ENCODE data around the gene XYLT1. TPM values are rescaled to one million over a fixed set of nuclear protein-coding genes. Genes with fewer than 3 reads are reported as not detected.

Gene XYLT1
- total RNA-seq, 1 donor from 2014 or later = under 0.01 TPM

DNA sequence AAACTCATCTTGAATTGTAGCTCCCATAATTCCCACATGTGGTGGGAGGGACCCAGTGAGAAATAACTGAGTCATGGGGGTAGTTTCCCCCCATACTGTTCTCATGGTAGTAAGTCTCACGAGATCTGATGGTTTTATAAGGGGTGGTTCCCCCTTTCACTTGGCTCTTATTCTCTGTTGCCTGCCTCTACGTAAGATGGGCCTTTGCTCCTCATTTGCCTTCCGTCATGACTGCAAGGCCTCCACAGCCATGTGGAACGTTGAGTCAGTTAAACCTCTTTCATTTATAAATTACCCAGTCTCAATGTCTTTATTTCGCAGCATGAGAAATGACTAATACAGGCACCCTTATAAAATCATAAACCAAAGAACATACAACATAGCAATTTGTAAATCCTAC is 79.0 kb downstream of the XYLT1 start:
- no peak overlapping the region for H3K4me3 ChIP-seq (ENCODE audit: low read depth, low read length)
- FAIRE-seq (no peak), DNase-seq (ENCODE audit: low read depth) (no peak)
- no peaks in the 10 kb centered on the region for H3K36me3 ChIP-seq (ENCODE audit: control insufficient read depth, insufficient read depth, low read length)
- no peaks in the 10 kb centered on the region for H3K27me3 ChIP-seq (ENCODE audit: control insufficient read depth, insufficient read depth, low read length)
- TF ChIP-seq, protein P1, sequence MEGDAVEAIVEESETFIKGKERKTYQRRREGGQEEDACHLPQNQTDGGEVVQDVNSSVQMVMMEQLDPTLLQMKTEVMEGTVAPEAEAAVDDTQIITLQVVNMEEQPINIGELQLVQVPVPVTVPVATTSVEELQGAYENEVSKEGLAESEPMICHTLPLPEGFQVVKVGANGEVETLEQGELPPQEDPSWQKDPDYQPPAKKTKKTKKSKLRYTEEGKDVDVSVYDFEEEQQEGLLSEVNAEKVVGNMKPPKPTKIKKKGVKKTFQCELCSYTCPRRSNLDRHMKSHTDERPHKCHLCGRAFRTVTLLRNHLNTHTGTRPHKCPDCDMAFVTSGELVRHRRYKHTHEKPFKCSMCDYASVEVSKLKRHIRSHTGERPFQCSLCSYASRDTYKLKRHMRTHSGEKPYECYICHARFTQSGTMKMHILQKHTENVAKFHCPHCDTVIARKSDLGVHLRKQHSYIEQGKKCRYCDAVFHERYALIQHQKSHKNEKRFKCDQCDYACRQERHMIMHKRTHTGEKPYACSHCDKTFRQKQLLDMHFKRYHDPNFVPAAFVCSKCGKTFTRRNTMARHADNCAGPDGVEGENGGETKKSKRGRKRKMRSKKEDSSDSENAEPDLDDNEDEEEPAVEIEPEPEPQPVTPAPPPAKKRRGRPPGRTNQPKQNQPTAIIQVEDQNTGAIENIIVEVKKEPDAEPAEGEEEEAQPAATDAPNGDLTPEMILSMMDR (IDR thresholded peaks at IDR 0.05; ENCODE audit: insufficient read depth, low read length, severe bottlenecking) = no peak

DNA sequence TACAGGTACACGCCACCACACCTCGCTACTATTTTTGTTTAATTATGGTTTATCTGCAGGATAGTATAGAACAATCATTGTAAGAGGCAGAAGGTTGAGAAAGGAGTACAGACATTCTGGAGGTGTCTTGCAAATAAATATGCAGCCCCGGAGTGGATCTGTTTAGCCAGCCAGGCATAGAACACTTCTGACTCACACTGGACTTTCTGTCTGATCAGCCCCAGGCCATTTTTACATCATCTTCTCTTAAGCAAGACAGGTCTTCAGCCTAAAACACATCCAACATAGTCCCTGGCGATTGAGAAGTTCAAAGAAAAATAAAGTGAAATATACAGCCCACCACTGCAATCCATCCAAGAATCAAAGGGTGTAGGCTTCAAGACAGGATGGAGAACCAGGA is 81.4 kb downstream of the XYLT1 start:
- no peak for FAIRE-seq
- H3K4me3 ChIP-seq (ENCODE audit: low read depth, low read length) = no peak overlapping the region
- H3K27me3 ChIP-seq (ENCODE audit: control insufficient read depth, insufficient read depth, low read length) = no peaks in the 10 kb centered on the region
- peak; percentile 12 for DNase-seq (ENCODE audit: low read depth)
- H3K36me3 ChIP-seq (ENCODE audit: control insufficient read depth, insufficient read depth, low read length) = no peaks in the 10 kb centered on the region
- TF ChIP-seq, protein P1 (IDR thresholded peaks at IDR 0.05; ENCODE audit: insufficient read depth, low read length, severe bottlenecking) = no peak

DNA sequence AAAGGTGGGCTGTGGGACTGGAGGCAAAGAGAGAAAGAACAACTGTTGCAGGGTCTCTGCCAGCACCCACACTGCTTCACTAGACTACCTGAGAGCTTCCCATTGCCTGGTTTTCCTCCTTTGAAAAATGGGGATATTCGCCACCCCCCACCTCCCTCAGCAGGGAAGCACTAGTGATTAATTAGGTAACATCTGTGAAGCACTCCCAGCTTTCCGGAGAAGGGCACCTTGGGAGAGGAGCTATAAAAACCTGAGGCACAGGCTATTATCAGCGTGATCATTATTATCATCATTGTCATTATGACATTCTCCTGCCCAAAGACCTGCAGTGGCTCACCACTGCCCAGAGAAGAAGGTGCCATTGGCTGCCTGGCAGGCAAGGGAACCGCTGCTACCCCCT is 83.5 kb downstream of the XYLT1 start:
- TF ChIP-seq, protein P1 (IDR thresholded peaks at IDR 0.05; ENCODE audit: insufficient read depth, low read length, severe bottlenecking) = no peak
- Histone ChIP-seq H3K4me3 (ENCODE audit: low read depth, low read length) (no peak overlapping the region), H3K36me3 (ENCODE audit: control insufficient read depth, insufficient read depth, low read length) (no peaks in the 10 kb centered on the region), H3K27me3 (ENCODE audit: control insufficient read depth, insufficient read depth, low read length) (no peaks in the 10 kb centered on the region)
- no peak for DNase-seq (ENCODE audit: low read depth)
- FAIRE-seq = no peak

DNA sequence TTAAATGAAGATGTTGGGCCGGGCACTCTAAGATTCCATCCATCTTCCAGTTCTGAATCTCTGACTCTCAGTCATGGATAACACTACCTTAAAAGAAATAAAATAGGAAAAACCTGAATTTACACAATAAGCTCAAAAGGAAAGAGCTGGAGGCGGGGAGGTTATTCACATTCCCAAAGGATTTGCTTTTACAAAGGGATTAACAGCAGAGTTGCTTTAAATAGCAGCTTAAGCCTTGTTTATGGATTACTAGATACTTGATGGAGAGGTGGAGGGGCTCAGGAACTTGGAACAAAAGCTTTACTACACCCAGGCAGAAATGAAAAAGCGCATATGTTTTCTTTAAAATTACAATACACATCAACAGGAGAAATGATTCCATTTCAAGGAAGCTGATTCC is 84.5 kb downstream of the XYLT1 start:
- Histone ChIP-seq H3K4me3 (ENCODE audit: low read depth, low read length) (no peak overlapping the region), H3K36me3 (ENCODE audit: control insufficient read depth, insufficient read depth, low read length) (no peaks in the 10 kb centered on the region), H3K27me3 (ENCODE audit: control insufficient read depth, insufficient read depth, low read length) (no peaks in the 10 kb centered on the region)
- no peak for FAIRE-seq
- DNase-seq (ENCODE audit: low read depth) = no peak
- TF ChIP-seq, protein P1 (IDR thresholded peaks at IDR 0.05; ENCODE audit: insufficient read depth, low read length, severe bottlenecking) = no peak

DNA sequence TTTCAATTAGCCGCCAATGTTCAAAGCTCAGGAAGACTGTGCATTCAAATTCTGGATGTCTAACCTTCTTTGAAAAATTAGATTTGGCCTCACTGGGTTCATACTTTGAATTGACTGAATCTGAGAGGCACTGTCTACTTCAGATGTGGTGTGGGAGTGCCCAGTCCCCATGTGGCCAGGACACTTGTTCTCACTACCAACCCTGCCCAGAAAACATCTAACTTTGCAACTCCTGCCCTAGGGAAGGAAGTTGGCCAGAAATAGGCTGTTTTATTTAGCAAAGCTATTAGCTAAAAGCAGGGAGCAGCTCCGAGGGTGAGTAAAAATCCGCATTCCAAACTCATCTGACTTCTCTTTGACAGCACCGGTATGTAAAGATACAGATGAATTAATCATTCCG is 86.3 kb downstream of the XYLT1 start:
- DNase-seq (ENCODE audit: low read depth) (no peak), FAIRE-seq (no peak)
- no peaks in the 10 kb centered on the region for H3K36me3 ChIP-seq (ENCODE audit: control insufficient read depth, insufficient read depth, low read length)
- H3K27me3 ChIP-seq (ENCODE audit: control insufficient read depth, insufficient read depth, low read length) = no peaks in the 10 kb centered on the region
- no peak overlapping the region for H3K4me3 ChIP-seq (ENCODE audit: low read depth, low read length)
- TF ChIP-seq, protein P1 (IDR thresholded peaks at IDR 0.05; ENCODE audit: insufficient read depth, low read length, severe bottlenecking) = no peak

Data from bronchial epithelial cell (primary cell).